K562 (cell line): Measurements from ENCODE around the gene THADA. TPM values are rescaled to one million over a fixed set of nuclear protein-coding genes. Genes with fewer than 3 reads are reported as not detected.

Experiments used
- ATAC-seq: fragments of 200-7000 bp; cut with Tn5 transposase; 3 replicates; pipeline ENCODE4 v1.9.1; 2020; ENCODE audit warnings: moderate library complexity
- BruUV-seq: library from RNA; stranded (reverse); fragments of 400-500 nt; replicated peaks from 2 replicates; lab custom pipeline; 2021; lab: Mats Ljungman, UMichigan
- CTCF ChIA-PET: fragments of 300-600 bp; formaldehyde crosslinking; extraction: SDS; loops from one replicate; lab custom pipeline; 2021; ENCODE audit warnings: low intra/inter-chr PET ratio; lab: Yijun Ruan, JAX
- POLR2A ChIA-PET: fragments of 300-600, 350-650 bp; sonication (Branson Sonifier 250); formaldehyde crosslinking; extraction: SDS; loops from one replicate; lab custom pipeline; 2021; ENCODE audit warnings: antibody characterized with exemption, inconsistent platforms; lab: Yijun Ruan, JAX
- DNase-seq, 4 experiments: peaks; one replicate each; pipeline versions ENCODE4 v3.0.0 to v3.0.0-alpha.2; 2011 to 2018; ENCODE audit warnings: low spot score in 3 of 4, mixed read lengths in 3 of 4; ENCODE audit errors: extremely low read depth in 1 of 4
- FAIRE-seq: peaks from 2 replicates; lab custom pipeline; 2011; peaks lifted over from hg19 to GRCh38; lab: Jason Lieb, UNC
- H2AFZ ChIP-seq: 2 replicates; pipeline ENCODE4 v1.6.0; 2011; ENCODE audit warnings: low read depth, low read length, control low read depth, inconsistent platforms
- H3K27ac ChIP-seq: fragments of 200-600 bp; 3 replicates; pipeline ENCODE4 v1.8.0; 2011; ENCODE audit warnings: low read depth, mild to moderate bottlenecking, control low read depth, inconsistent platforms, low read length, moderate library complexity, mixed read lengths; ENCODE audit errors: extremely low read depth
- H3K27me3 ChIP-seq, 2 experiments: fragments of 300-600 bp in 1 of 2; 2 replicates in 1 of 2; 3 replicates in 1 of 2; pipeline versions ENCODE4 v1.6.0 to v1.8.0; 2011; ENCODE audit warnings: inconsistent platforms in 2 of 2, low read length in 2 of 2, mild to moderate bottlenecking in 1 of 2, mixed read lengths in 1 of 2, moderate library complexity in 1 of 2; ENCODE audit not compliant: control insufficient read depth in 2 of 2, insufficient read depth in 2 of 2
- H3K36me3 ChIP-seq: fragments of 300-600 bp; 3 replicates; pipeline ENCODE4 v1.8.0; 2011; ENCODE audit warnings: mild to moderate bottlenecking, low read length, inconsistent platforms; ENCODE audit not compliant: control insufficient read depth, insufficient read depth
- H3K4me1 ChIP-seq, 2 experiments: fragments of 200-600 bp in 1 of 2; replicated peaks in 1 of 2; 2 replicates in 1 of 2; 3 replicates in 1 of 2; pipeline versions ENCODE4 v1.5.1 to v1.8.0; 2011; ENCODE audit warnings: inconsistent platforms in 2 of 2, low read length in 2 of 2, mild to moderate bottlenecking in 1 of 2, mixed read lengths in 1 of 2, moderate library complexity in 1 of 2; ENCODE audit not compliant: control insufficient read depth in 2 of 2, insufficient read depth in 2 of 2
- H3K4me2 ChIP-seq: 2 replicates; pipeline ENCODE4 v1.6.1; 2011; ENCODE audit warnings: low read length, control low read depth, inconsistent platforms, mixed read lengths; ENCODE audit not compliant: insufficient read depth
- H3K4me3 ChIP-seq: fragments of 200-600 bp; sonication (generic), shearing (Covaris generic); 2 replicates; pipeline ENCODE4 v1.5.1; 2016; ENCODE audit warnings: control low read depth, inconsistent platforms
- H3K79me2 ChIP-seq: fragments of 200-600 bp; 3 replicates; pipeline ENCODE4 v1.8.0; 2011; ENCODE audit warnings: low read length, inconsistent platforms; ENCODE audit not compliant: control insufficient read depth, insufficient read depth
- H3K9ac ChIP-seq, 2 experiments: 2 replicates each; pipeline versions ENCODE4 v1.6.0 to v1.6.1; 2011; ENCODE audit warnings: low read depth in 2 of 2, low read length in 2 of 2, control low read depth in 1 of 2, inconsistent platforms in 1 of 2, mild to moderate bottlenecking in 1 of 2, mixed read lengths in 1 of 2; ENCODE audit not compliant: insufficient read depth in 1 of 2
- H3K9me1 ChIP-seq: one replicate; pipeline ENCODE4 v1.6.0; 2011; ENCODE audit warnings: inconsistent platforms, mild to moderate bottlenecking, low read length, moderate library complexity; ENCODE audit not compliant: control insufficient read depth, insufficient read depth
- H3K9me3 ChIP-seq: replicated peaks from 2 replicates; pipeline ENCODE4 v1.5.1; 2011; ENCODE audit warnings: low read depth, low read length, inconsistent platforms; ENCODE audit not compliant: control insufficient read depth, insufficient read depth
- H4K20me1 ChIP-seq: replicated peaks from 2 replicates; pipeline ENCODE4 v1.6.1; 2011; ENCODE audit warnings: low read length, inconsistent platforms, mixed read lengths; ENCODE audit not compliant: control insufficient read depth, insufficient read depth
- REST ChIP-seq, 2 experiments: fragments of 450-650 bp; formaldehyde crosslinking in 1 of 2; IDR thresholded peaks; 2 replicates each; pipeline versions ENCODE4 v1.4.0 to v1.6.1; 2014 to 2020; ENCODE audit warnings: mild to moderate bottlenecking in 2 of 2, borderline replicate concordance in 1 of 2, low read depth in 1 of 2
- SRF ChIP-seq, 2 experiments: fragments of 250-450, 450-650 bp in 1 of 2; sonication (Bioruptor Pico) in 1 of 2; sonication (generic) in 1 of 2; formaldehyde crosslinking; IDR thresholded peaks; 2 replicates each; pipeline versions ENCODE4 v1.5.0 to v1.5.1; 2020 to 2022; ENCODE audit warnings: mild to moderate bottlenecking in 1 of 2, missing genetic modification reagents in 1 of 2
- WGBS: fragments of 100-300 bp; shearing (Covaris generic); methylation state at CpG from one replicate; pipeline ENCODE4 v1.1.6; 2016; ENCODE audit warnings: low coverage, mixed read lengths; ENCODE audit not compliant: insufficient coverage; ENCODE audit errors: missing lambda C conversion rate; 5-methylcytosine and 5-hydroxymethylcytosine counted together
- in situ Hi-C: fragments of 300-500 bp; cut with MboI; formaldehyde crosslinking; loops from 4 replicates; pipeline ENCODE4 v1.15.0; 2018; ENCODE audit warnings: inconsistent platforms, mixed read lengths
- intact Hi-C: fragments of 100-400 bp; cut with micrococcal nuclease; formaldehyde crosslinking; loops from 2 replicates; pipeline ENCODE4 v1.14.2; 2022
- polyA plus RNA-seq, 8 experiments: library from polyadenylated mRNA; depleted of rRNA in 4 of 8; stranded (reverse) in 5 of 8; unstranded in 3 of 8; fragments of >200 nt; fragmentation: Nextera tagmentation in 2 of 8; fragmentation: Illumina TruSeq in 1 of 8; extraction: Ambion mirVana in 2 of 8; extraction: Trizol in 1 of 8; gene quantifications; 2 replicates each; pipeline versions ENCODE4 v1.2.1 to v1.2.3, GENCODE V29; 2011 to 2014; ENCODE audit warnings: inconsistent platforms in 1 of 8, missing spikeins in 1 of 8
- total RNA-seq, 7 experiments: library from RNA; depleted of rRNA in 6 of 7; stranded (reverse); fragments of >200 nt in 6 of 7; fragmentation: Illumina TruSeq in 2 of 7; extraction: Trizol in 2 of 7; gene quantifications; 2 replicates each; pipeline versions ENCODE4 v1.2.1 to v1.2.3, GENCODE V29; 2011 to 2021; ENCODE audit warnings: low replicate concordance in 1 of 7

Gene THADA
- total and polyA plus RNA-seq, 9 of the 15 experiments (the other 6 are each of a cell fraction or from before 2014, with no cell fraction given): 17.8 to 34.7 (median 31.9) TPM

- H3K27ac ChIP-seq: no peak overlapping the region
- no peak overlapping the region for H3K4me3 ChIP-seq
- H3K9me3 ChIP-seq: no peaks in the 10 kb centered on the region
- POLR2A ChIA-PET: no interaction called here
- H3K27me3 ChIP-seq: no peaks in the 10 kb centered on the region
- no peak overlapping the region for H3K9ac ChIP-seq
- no peak for FAIRE-seq
- no peak overlapping the region for H3K4me2 ChIP-seq
- no TSS peak for BruUV-seq
- intact Hi-C loops: no loop called here
- no peak for DNase-seq
- ATAC-seq: no peak
- no peak for TF ChIP-seq SRF (CRISPR knock-in tag; IDR thresholded peaks at IDR 0.05)
- TF ChIP-seq REST (IDR thresholded peaks at IDR 0.05; ENCODE audit: borderline replicate concordance): peak; percentile 55
- TF ChIP-seq REST (CRISPR knock-in tag; IDR thresholded peaks at IDR 0.05; ENCODE audit: low read depth): no peak
- no peaks in the 10 kb centered on the region for H3K79me2 ChIP-seq
- in situ Hi-C loops: no loop called here
- CTCF ChIA-PET: no interaction called here
- no peaks in the 10 kb centered on the region for H4K20me1 ChIP-seq
- 71% methylated on average over 4 of the region's 4 CpGs for WGBS
- H3K9me1 ChIP-seq: no peaks in the 10 kb centered on the region
- H3K4me1 ChIP-seq: no peaks in the 10 kb centered on the region
- H3K36me3 ChIP-seq: peaks cover 13% of the 10 kb centered on the region; the same call in 2 of the 3 replicates
- no peak overlapping the region for H2AFZ ChIP-seq
These were observed 196.1 kb downstream of the THADA start for GRCh38 chr2:43399515-43400264.
